HG03354 (cell line): ENCODE results near the gene PSMD10.
A peak's percentile ranks its signal among the peaks of the same experiment; 100 is the strongest.

Source experiments
- ATAC-seq: cut with Tn5 transposase; IDR thresholded peaks from one replicate; pipeline ENCODE4 v1.9.1; 2021; ENCODE audit warnings: mild to moderate bottlenecking; ENCODE audit not compliant: unreplicated experiment, poor library complexity, severe bottlenecking

The PSMD10 gene

DNA sequence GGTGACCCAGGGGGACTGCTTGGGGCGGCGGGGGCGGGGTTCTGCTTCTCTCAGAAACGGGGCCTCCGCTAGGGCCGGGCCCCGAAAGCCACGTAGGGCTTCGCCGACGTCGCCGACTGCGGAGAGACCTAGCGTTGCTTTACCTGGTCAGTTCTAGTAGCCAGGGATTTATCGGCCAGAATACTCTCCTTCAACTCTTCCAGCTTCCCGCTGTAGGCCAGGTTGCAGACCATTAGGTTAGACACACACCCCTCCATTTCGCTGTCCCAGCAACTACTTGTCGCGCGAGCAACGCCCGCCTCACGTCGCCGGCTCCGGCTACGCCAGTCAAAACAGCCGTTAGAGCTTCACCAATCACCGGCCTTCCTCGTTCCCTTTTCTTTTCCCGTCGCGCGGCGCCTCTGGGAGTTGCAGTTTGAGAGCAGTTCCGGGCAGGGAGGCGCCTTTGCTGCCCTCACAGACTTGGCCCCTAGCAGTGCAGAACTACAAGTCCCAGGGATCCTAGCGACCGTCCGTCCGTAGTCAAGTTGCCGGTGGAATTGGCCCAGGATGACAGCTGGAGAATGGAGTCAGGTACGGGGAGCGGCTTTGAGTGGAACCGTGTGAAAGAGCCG, at the start of gene PSMD10, which contains the start of gene ATG4A:
Gene PSMD10, minus strand, starts transcription at position 279 of the 614 bp plus-strand sequence. Its CDS starts 22 bp downstream, at position 257.
Gene ATG4A, plus strand, starts transcription at position 515 of the 614 bp plus-strand sequence. Its CDS starts 49 bp downstream, at position 564.
- peak; percentile 95 for ATAC-seq

GRCh38 chrX:108138814-108139702, 47.7 kb upstream of the PSMD10 start:
- peak; percentile 52 for ATAC-seq

DNA sequence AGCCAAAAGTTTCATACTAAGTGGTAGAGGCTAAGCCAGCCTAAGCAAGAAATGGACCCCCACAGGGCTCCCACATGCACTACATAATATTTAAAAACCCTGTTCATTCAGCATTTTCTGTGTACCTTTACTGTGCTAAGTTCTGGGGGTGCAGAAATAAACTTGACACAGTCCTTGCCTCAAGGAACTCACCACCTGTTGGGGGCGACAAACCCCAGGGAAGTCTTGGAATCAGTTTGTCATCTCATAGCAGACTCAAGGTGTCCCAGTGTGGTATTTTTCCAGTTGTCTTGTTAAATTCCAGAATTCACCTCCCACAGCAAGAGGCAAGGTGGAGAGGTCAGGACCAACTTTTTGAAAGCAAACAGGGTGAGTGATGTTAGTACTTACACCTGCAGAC, 43.4 kb upstream of the PSMD10 start:
- ATAC-seq: no peak

DNA sequence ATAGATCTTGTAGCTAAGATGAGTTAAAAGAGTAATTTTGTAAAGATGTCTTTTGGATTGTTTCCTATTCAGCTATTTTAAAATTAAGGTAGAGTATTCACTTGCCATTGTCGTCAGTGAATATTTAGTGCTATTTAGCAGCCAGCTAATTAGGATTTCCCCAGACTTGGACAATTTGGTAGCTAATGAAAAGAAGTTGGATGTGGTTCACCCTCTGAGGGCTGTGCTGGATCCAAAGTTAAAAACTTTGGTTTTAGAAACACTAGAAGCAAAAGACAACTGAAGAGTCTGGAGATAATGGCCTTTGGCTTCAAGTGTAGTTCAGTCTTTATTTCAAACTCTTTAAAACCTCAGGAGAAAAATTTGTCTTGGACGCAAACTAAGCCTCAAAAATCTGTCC, 41.5 kb upstream of the PSMD10 start:
- no peak for ATAC-seq

GRCh38 chrX:108132034-108132433, 40.7 kb upstream of the PSMD10 start:
- ATAC-seq: no peak

GRCh38 chrX:108131471-108131870, 40.1 kb upstream of the PSMD10 start:
- no peak for ATAC-seq

DNA sequence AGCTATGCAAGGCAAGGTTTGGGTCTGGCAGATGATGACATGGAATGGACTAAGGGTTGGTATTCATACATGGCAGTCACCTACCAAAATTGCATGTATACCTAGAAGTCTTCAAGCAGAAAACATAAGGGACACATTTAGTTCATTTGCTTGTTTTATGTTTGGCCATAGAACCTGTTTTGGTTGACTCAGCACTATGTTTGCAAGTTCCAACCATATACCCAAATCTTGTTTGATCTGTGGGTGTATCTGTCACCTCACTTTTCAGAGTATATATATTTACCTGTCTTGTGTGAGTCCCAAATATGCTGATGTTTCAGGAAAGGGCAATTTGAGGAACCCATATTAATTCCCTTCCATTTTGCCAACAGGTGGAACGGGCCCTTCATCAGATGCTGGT, 39.5 kb upstream of the PSMD10 start:
- ATAC-seq: no peak

GRCh38 chrX:108127152-108127551, 35.8 kb upstream of the PSMD10 start:
- ATAC-seq: no peak

DNA sequence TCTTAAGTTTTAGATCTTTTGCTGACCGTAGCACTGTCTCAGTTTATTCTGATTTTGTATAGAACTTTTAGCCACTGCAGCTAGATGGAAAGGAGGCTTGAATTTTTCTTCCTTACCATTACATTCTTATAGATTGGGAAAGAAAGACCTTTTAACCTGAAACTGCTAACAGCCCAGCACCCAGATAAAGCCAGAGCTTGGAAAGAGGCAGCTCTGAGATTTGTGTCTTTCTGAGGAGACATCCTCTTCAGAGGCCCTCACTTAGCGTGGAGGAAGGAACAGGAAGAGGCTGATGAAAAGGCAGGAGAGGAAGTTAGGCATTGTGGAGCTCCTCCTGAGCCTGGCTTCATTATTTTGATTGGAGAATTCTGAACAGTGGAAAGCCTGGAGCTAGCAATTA, 35.3 kb upstream of the PSMD10 start:
- ATAC-seq: no peak

- no peak for ATAC-seq
Observed at GRCh38 chrX:108123591-108124366, 32.4 kb upstream of the PSMD10 start.

DNA sequence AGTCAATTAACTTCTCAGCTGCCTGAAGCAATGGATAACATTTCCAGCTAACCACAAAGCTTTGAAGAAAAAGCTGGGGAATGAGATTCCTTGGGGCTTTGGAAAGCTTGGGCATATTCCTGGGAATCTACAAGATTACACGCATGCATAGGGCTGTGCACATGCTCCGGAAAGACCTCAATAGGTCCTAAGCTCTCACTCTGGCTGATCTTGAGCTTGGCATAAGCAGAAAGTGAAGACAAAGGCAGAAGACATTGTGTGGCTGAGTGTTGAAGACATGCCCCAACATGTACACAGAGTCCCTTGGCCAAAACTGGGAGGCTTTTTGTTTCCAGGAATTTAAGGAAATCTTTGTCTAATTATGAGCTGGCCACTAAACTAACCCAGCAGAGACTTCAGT, 31.4 kb upstream of the PSMD10 start:
- ATAC-seq: no peak

DNA sequence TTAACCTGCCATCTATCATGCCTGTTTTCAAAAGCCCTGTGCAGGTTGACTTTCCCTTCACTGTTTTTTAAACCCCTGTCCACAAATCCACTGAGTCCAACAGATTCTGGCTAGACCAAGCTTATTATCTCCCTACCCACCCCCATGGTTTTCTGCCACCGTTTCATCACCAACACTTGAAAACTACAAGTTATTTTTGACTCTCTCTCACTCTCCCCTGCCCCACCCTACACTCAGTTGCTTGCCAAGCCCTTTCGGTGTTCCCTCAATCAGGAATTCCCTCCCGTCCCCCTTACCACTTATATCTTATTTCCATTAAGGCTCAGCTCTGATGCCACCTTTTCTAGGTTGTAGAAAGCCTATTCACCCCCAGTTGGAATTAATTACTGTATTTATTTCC, 29.9 kb upstream of the PSMD10 start:
- ATAC-seq: no peak

- no peak for ATAC-seq
Observed at GRCh38 chrX:108117988-108118387, 26.6 kb upstream of the PSMD10 start.

DNA sequence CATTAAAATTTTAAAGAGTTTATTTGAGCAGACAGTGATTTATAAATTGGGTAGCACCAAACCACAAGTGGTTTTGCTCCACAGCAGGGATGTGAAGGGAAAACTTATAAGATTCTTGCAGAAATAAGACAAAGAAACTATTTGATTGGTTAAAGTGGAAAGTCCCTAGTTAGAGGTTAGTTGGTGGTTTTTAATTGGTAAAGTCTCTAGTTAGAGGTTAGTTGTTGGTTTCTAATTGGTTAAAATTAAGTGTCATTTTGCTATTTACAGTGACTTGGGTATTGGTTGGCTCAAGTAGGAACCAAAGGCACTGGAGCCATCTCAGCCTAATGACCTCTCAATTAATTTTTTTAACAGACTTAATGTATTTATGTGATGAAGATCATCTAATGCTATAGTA, 23.2 kb upstream of the PSMD10 start:
- no peak for ATAC-seq

DNA sequence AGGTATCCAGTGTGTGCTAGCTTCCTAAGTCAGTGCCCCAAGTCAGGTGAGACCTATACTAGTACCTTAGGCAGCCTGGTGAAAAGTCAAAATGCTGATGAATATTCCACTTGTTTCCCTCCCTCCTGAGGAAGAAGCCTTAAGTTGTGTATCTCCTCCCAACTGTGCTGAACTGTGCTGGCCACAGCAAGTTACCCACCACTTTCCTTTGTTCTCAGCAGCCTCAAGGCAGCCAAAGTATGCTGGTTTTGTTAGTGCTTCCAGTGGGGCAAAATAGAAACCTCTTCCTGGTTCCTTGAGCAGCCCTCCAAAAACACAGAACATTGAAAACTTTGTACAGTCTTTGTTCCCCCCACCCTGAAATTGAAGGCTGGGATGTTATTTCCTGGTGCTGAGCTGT, 14.1 kb upstream of the PSMD10 start:
- ATAC-seq: no peak

GRCh38 chrX:108097380-108097779, 6.0 kb upstream of the PSMD10 start:
- ATAC-seq: no peak

- ATAC-seq: peak; percentile 44
Observed at GRCh38 chrX:108091878-108092291, 543 bp upstream of the PSMD10 start.

GRCh38 chrX:108090491-108091263, 665 bp downstream of the PSMD10 start:
- peak; percentile 1 for ATAC-seq

DNA sequence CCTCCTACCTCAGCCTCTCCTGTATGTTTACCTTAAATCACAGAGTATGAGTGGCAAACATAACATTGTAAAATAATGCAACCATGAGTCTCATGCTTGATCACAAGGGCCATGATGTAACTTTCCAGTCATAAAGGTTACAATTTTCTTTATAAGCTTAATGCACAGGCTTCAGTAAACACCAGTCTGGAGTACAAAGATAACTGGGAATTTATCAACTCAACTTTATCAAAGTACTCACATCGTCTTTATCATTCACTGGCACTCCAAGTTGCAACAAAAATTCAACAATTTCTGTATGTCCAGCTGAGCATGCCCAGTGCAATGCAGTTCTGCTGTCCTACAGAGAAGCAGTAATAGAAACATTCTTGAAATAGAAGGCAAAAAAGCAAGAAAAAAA, 2.8 kb downstream of the PSMD10 start:
- ATAC-seq: no peak

GRCh38 chrX:108087792-108088191, 3.5 kb downstream of the PSMD10 start:
- ATAC-seq: no peak
